GM19351 (cell line): ENCODE data around the gene HIPK1.
A peak's percentile ranks its signal among the peaks of the same experiment; 100 is the strongest.

ENCODE experiments used
- ATAC-seq: cut with Tn5 transposase; IDR thresholded peaks from one replicate; pipeline ENCODE4 v1.9.1; 2021; ENCODE audit warnings: mild to moderate bottlenecking, moderate library complexity; ENCODE audit not compliant: unreplicated experiment

The HIPK1 gene

DNA sequence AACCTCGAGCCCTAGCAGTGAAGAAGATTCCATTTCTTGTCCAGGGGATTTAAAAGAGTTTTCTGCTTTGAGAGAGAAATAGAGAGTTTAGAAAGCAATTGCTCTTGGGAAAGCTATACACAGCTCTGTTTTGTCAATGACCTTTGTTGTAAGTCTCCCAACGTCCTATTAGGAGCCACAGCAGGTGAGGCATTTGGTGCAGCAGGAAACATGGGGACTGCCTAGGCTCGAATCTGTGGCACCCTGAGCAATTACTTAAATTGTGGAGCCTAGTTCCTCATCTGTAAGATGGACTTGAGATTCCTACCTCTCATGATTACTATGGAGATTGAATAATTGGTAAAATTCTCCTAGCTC is 15.8 kb upstream of the HIPK1 start:
- no peak for ATAC-seq

DNA sequence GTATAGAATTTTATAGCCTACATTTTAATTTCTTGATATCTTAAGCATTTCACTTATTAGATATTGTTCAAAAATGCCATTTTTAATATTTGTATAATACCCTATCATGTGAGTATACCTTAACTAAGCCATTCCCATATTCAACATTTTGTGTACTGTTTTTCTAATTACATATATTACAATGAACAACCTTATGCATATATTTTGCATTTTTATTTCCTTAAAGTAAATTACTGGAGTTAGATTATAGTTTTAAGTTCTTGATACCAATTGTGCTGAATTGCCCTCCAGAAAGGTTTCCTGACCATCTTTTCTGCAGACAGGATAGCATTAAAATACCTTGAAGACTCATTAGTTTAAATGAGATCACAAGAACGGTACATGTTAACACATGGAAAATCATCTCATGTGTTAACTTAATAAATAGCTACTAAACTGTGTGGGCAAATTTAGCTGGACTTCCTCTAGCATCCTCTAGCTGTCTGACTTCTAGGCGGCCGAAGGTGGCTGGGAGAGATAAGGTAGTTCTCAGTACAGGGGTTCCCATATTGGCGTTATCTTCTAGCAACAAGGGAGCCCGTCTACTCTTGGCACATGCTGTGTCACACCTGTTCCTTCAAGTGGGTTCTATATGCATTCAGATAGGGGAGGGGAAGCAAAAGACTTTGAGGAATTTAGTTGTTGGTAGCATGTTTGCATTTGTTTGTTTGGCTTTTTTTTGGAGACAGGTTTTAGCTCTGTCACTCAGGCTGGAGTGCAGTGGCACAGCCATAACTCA is 15.0 kb upstream of the HIPK1 start:
- no peak for ATAC-seq

DNA sequence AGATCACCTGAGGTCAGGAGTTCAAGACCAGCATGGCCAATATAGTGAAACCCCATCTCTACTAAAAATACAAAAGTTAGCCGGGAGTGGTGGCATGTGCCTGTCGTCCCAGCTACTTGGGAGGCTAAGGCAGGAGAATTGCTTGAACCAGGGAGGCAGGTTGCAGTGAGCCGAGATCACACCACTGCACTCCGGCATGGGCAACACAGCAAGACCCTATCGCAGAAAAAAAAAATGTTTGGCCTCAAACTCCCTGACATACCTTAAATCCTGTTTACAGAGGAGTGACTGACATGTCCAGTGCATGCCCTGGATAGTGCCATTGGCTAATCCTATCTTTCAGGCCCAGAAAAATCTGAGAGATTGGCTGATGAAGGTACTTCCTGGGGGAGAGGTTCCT is 12.2 kb upstream of the HIPK1 start:
- ATAC-seq = no peak

DNA sequence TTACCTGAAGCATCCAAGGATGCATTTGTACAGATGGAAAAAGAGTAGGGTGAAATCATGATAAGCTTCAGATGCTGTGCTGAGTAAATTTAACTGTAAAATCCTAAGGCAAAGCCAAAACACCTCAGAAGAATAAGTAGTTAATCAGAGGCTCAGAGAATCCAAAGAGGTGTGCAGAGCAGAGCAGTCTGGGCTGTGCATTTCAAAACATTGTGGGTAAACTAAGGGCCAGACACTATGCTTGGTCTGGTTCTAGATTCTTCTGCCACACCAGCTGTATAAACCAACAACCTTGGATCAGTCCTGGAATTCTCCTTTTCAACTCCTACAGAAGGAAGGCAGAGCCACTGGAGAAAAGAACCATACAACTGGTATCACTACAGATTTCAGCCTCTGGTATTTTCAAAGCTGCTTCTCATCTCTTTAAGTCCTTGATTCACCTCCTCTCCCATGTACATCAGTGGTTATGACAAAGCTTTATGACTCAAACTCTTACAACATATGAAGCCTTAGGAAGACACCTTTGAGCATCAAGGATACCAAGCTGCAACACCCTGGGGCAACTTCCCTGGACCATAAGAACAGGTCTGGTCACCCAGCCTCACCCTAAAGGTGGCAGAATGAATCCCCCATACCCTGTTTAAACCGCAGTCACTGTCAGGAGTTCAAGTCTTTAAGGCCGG is 11.6 kb upstream of the HIPK1 start:
- no peak for ATAC-seq

DNA sequence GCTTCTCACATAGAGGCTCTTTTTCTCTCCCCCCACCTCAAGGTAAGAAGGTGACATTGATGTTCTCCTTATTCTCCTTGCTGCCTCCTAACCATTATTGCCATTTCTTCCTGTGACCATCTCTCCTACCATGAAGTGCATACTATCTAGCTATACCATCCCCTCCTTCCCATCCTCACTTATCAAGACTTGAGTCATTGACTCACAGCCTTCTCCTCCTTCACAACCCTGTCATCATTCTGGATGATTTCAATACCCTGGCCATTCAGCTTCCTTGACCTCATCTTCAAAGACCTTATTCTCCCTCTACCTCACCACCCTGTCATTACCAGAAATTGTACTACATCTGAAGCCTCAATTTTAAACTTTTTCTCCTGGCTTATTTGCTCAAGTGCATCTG is 10.9 kb upstream of the HIPK1 start:
- ATAC-seq = no peak

DNA sequence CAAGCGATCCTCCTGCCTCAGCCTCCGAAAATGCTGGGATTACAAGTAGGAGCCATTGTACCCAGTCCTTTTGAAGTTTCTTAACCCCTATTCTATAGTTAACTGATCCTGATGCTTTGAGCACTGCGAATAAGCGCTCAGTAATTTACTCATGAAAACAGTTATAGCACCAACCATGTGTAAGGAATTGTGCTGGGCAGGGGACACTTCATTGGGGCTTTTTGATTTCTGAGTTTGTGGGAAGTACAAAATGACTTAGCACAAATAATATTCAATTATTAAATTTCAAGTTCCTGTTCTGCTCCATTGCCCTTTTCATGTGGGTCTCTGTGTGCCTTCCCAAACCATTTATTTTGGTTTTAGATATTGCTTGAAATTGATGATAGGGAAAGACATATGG is 6.2 kb upstream of the HIPK1 start:
- no peak for ATAC-seq

DNA sequence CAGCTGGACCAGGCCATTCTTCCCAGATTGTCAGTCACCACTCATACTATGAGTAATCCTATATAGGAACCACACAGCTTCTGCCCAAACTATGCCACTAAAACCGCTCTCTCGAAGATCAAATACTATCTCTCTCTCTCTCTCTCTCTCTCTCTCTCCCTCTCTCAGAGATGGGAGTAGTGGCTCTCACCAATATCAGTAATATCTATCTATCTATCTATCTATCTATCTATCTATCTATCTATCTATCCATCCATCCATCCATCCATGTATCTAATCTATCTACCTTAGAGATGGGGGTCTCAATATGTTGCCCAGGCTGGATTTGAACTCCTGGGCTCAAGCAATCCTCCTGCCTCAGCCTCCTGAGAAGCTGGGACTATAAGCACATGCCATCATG is 4.7 kb upstream of the HIPK1 start:
- ATAC-seq = no peak

DNA sequence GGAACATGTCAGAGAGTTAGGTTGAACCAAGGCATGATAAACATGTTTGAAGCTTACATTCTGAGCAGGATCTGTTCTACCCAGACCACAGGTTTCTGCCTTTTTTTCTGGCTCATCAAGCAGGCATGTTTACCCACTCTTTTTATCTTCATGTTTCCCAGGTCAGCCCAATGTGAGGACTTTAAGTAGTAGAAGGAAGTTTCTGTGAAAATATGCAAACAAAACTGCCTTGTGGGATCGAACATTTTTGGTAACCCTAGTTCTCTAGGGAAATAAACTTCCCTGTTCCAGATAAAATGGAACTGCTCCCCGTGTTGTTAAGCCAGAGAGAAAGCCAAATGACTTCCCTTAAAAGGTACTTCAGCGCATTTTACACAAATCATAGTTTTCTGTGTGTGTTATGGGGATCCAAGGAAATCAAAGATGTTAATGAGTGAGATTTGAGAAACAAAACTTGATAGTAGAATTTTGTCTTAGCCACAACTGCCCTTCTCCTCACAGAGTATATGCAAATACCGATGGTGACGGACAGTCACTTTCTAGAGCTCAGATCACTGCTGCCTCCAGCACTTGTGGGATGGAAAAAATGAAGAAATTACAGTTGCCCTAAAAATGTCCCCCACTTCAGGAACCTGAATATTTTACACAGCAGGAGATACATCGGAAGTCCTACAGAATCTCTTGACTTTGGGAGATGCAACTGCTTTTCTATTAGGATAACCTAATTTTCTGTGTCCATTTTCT is 765 bp upstream of the HIPK1 start:
- peak; percentile 30 for ATAC-seq

DNA sequence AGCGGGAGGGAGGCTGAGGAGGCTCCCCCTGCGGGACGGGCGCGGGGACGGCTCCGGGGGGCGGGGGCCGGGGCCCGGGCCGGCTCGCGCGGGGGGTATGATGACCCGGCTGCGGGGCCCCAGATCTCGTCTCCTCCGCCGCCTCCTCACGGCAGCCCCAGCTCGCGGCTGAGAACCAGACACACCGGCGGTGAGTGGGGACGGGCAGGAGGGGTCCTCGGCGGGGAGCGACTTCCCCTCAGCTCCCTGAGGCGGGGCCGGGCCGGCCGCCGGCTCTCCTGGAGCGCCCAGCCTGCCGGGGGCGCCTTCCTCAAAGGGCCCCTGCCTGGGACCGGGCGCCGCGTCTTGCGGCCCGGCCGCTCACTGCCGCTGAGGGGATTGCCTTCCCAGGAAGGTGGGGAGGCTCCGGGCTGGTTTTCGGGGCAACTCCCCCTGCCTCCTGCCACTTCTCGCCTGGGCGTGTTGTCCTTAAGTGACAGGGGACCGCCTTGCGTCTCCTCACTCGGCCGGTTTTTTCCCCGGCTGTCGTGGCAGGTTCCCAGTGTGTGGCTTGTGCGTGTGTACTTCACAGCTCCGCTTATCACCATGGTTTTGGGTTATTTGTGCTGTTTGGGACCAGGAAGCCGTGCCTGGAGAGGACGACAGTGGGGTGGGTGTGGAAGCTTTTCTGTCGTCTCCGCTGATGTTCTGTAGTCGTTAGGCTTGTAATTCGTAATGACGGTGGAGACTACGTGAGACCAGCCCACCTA is 800 bp downstream of the HIPK1 start:
- ATAC-seq = peak; percentile 32

DNA sequence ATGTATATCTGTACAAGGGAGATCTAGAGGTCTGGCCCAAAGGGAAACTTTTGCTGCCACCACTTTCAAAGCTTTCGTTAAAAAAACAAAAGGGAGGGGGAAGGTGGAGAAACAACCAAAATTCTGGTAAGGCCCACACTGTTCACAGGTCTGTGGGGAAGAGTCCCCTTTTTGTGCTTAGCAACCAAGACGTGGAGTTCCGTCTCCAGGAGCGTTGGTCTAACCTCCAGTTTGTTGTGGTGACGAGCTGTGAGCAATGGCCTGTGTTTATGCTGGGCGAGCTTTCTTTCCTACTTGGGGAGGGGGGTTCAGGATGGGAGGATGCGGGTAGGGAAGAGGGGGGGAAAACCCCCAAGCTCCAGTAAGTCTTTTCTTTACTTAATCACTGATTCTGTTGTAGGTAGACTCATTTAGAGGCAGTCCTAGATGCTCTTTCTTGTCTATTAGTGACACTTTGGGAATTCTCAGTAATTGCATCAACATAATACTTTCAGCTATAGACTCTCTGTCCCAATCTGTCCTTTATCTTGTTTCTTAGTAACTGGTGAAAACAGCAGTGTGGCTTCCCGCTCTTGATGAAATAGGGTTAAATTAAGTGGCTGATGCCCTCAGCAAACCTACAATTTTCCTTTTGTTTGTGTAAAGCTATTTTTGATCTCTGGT is 1.5 kb downstream of the HIPK1 start:
- ATAC-seq = peak; percentile 32

DNA sequence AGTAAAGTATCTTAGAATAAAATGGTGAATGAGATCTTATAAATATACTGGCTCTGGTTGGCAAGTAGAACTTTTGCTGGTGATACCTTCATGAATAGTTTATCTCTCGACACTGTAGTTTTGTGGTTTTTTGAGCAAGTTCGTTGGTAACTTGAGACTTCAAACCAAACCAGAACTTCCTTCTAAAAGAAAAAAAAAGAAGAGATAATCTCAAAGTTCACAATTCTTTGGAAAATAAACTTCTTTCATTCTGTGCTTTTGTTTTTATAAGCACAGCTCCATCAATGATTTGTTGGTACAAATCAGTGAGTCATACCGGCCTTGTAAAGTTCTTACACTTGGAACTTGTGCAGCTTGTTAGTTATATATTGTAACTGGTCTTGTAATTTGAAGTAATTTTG is 2.3 kb downstream of the HIPK1 start:
- ATAC-seq = no peak

DNA sequence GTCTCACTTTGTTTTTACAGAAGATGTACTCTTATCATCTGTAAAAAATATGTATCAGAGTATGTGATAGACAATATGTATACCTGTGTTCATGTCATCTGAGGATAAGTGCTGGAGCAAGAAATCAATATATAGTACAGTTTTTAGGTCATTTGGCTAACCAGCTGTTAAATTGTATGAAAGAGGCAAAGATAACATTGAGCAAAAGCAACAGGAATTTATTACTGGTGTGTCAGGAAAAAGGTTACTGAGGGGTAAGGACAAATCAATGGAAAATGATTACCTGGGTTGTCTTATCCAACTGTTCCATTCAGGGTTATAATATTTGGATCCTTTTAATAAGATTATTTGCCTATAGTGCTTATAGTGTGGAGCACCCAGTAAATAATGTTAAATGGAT is 4.9 kb downstream of the HIPK1 start:
- ATAC-seq = no peak

DNA sequence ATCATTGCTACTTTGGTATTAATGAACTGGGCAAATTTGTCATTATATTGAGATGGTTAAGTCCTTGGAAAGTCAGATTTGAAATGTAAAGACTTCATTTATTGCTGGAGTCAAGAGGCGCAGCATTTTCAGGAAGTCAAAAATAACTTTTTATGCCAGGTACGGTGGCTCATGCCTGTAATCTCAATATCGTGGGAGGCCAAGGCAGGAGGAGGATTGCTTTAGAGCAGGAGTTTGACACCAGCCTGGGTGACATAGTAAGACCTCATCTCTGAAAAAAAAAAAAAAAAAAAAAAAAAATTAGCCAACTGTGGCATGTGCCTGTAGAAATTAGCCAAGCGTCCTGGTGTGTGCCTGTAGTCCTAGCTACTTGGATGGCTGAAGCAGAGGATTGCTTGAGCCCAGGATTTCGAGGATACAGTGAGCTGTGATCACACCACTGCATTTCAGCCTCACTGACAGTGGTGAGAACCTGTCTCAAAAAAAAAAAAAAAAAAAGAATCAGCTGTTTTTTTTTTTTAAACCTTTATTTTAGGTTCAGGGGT is 5.5 kb downstream of the HIPK1 start:
- no peak for ATAC-seq

DNA sequence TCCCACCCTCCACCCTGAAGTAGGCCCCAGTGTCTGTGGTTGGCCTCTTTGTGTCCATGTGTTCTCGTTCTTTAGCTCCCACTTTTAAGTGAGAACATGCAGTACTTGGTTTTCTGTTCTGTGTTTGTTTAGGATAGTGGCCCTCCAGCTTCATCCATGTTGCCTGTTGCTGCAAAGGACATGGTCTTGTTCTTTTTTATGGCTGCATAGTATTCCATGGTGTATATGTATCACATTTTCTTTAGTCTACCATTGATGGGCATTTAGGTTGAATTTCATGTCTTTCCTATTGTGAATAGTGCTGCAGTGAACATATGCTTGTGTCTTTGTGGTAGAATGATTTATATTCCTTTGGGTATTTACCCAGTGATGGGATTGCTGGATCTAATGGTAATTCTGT is 6.1 kb downstream of the HIPK1 start:
- no peak for ATAC-seq

DNA sequence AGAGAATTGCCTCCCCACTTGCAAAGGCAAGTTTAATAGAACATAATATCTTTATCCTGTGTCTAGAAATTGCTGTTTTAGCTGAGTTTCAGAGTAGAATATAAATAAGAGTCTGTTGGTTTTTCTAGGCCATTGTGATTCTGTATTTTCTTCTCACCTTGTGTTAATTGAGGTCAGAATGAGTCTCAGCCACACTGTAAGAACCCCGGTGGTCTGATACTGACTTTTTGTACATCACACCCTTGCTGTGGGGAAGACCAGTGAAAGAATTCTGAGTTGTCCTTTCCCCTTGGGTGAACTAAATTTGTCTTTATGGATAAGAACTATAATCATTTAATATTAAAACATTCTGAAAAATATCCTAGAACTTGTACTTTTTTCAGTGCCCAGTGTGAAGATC is 6.8 kb downstream of the HIPK1 start:
- ATAC-seq = no peak

DNA sequence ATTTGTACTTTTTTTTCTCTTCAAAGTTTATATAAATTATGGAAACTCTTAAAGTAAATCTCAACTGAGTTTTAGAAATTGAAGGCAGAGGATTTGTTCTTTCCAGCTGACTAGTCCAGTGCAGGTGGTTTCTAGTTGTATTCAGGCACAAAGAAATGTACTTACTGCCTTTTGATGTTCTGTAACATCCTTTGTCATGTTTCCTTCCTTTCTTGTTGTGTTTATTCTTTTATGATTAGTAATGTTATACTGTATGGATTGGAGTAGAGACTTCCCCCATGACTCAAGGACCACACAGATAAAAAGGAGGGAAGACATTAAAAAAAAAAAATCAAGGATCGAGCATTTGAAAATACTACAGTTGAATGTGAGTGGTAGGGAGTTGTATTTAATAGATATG is 8.0 kb downstream of the HIPK1 start:
- ATAC-seq = no peak

DNA sequence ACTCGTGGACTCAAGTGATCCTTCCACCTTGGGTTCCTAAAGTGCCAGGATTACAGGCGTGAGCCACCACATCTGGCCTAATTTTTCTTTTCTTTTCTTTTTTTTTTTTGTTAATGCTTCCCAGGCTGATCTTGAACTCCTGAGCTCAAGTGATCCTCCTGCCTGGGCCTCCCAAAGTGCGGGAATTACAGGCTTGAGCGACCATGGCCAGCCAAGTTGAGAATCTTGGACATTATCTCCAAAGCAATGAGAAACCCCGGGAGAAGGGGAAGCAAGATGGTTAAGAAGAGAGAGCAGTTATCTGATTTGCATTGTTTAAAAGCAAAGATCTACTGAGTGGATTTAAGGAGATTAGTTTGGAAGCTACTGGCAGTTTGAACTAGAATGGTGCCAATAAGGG is 9.1 kb downstream of the HIPK1 start:
- ATAC-seq = no peak

DNA sequence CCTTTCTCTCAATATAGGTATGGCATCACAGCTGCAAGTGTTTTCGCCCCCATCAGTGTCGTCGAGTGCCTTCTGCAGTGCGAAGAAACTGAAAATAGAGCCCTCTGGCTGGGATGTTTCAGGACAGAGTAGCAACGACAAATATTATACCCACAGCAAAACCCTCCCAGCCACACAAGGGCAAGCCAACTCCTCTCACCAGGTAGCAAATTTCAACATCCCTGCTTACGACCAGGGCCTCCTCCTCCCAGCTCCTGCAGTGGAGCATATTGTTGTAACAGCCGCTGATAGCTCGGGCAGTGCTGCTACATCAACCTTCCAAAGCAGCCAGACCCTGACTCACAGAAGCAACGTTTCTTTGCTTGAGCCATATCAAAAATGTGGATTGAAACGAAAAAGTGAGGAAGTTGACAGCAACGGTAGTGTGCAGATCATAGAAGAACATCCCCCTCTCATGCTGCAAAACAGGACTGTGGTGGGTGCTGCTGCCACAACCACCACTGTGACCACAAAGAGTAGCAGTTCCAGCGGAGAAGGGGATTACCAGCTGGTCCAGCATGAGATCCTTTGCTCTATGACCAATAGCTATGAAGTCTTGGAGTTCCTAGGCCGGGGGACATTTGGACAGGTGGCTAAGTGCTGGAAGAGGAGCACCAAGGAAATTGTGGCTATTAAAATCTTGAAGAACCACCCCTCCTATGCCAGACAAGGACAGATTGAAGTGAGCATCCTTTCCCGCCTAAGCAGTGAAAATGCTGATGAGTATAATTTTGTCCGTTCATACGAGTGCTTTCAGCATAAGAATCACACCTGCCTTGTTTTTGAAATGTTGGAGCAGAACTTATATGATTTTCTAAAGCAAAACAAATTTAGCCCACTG is 11.5 kb downstream of the HIPK1 start:
- no peak for ATAC-seq

DNA sequence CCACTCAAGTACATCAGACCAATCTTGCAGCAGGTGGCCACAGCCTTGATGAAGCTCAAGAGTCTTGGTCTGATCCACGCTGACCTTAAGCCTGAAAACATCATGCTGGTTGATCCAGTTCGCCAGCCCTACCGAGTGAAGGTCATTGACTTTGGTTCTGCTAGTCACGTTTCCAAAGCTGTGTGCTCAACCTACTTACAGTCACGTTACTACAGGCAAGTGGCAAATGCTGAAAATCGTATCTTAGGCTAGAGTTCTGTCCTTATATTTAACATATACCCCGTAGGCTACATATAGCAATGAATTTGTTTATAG is 12.1 kb downstream of the HIPK1 start:
- ATAC-seq = no peak

DNA sequence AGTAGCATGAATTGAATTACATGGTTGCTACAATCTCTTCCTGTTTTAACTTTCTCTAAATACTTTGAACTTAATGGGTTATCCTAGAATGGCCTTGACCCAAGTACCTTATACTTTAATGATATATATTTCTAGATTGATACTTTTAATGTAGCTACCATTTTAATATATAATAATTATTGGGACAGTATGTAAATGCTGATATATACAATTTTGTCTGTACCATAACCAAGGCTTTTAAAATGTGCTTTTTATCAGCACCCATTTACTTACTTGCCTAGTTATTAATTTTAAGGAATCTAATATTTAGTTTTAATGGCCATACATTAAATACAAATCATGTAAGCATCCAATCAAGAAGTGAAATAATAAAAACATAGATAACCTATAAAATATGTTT is 13.4 kb downstream of the HIPK1 start:
- ATAC-seq = no peak
